PC-3 (cell line): Measurements from ENCODE around the gene KRR1. TPM values are rescaled to one million over a fixed set of nuclear protein-coding genes. Genes with fewer than 3 reads are reported as not detected.

Experiments
- ATAC-seq: fragments of 200-7000 bp; cut with Tn5 transposase; 2 replicates; pipeline ENCODE4 v1.9.1; 2020; ENCODE audit warnings: mild to moderate bottlenecking, moderate library complexity
- BruUV-seq: library from RNA; stranded (reverse); fragments of 400-500 nt; replicated peaks from 2 replicates; lab custom pipeline; 2021; lab: Mats Ljungman, UMichigan
- CTCF ChIA-PET: fragments of 300-600 bp; sonication (Branson Sonifier 250); formaldehyde crosslinking; loops from one replicate; lab custom pipeline; 2022; ENCODE audit warnings: antibody characterized with exemption; lab: Charles Lee
- POLR2A ChIA-PET: fragments of 300-600 bp; sonication (Branson Sonifier 250); formaldehyde crosslinking; loops from one replicate; lab custom pipeline; 2022; ENCODE audit warnings: antibody characterized with exemption; ENCODE audit not compliant: unreplicated experiment; lab: Charles Lee
- DNase-seq: peaks from one replicate; pipeline ENCODE4 v3.0.0-alpha.2; 2015
- H2AFZ ChIP-seq: fragments of 300-600 bp; sonication (generic); 2 replicates; pipeline ENCODE4 v1.6.0; 2016; ENCODE audit warnings: antibody characterized with exemption, low read length
- H3F3A ChIP-seq: fragments of 300-600 bp; sonication (generic); one replicate; pipeline ENCODE4 v1.6.0; 2017; ENCODE audit warnings: antibody characterized with exemption, low read length, control low read depth, mild to moderate bottlenecking; ENCODE audit not compliant: unreplicated experiment
- H3K27ac ChIP-seq: fragments of 300-600 bp; sonication (generic); 2 replicates; pipeline ENCODE4 v1.5.1; 2016; ENCODE audit warnings: mild to moderate bottlenecking, low read length
- H3K27me3 ChIP-seq: fragments of 300-600 bp; sonication (generic); 2 replicates; pipeline ENCODE4 v1.6.1; 2016; ENCODE audit warnings: low read length, mixed read lengths
- H3K36me3 ChIP-seq: fragments of 300-600 bp; sonication (generic); 2 replicates; pipeline ENCODE4 v1.6.1; 2016; ENCODE audit warnings: low read depth, mixed run types, low read length, mixed read lengths
- H3K4me1 ChIP-seq: fragments of 300-600 bp; sonication (generic); 2 replicates; pipeline ENCODE4 v1.5.1; 2016; ENCODE audit warnings: low read length; ENCODE audit not compliant: insufficient read depth
- H3K4me2 ChIP-seq: fragments of 300-600 bp; sonication (generic); 2 replicates; pipeline ENCODE4 v1.6.0; 2016; ENCODE audit warnings: low read length
- H3K4me3 ChIP-seq: fragments of 300-600 bp; sonication (generic); 2 replicates; pipeline ENCODE4 v1.5.1; 2016; ENCODE audit warnings: mild to moderate bottlenecking, low read length, mixed read lengths
- H3K79me2 ChIP-seq: fragments of 300-600 bp; sonication (generic); 2 replicates; pipeline ENCODE4 v1.6.1; 2017; ENCODE audit warnings: low read length, mixed read lengths
- H3K9ac ChIP-seq: fragments of 300-600 bp; sonication (generic); 2 replicates; pipeline ENCODE4 v1.6.0; 2016; ENCODE audit warnings: mild to moderate bottlenecking, low read length
- H3K9me2 ChIP-seq: fragments of 300-600 bp; sonication (generic); replicated peaks from 2 replicates; pipeline ENCODE4 v1.6.1; 2016; ENCODE audit warnings: mixed run types, low read length, mixed read lengths
- H3K9me3 ChIP-seq: fragments of 300-600 bp; sonication (generic); 2 replicates; pipeline ENCODE4 v1.6.1; 2016; ENCODE audit warnings: low read length, mixed read lengths
- H4K20me1 ChIP-seq: fragments of 300-600 bp; sonication (generic); 2 replicates; pipeline ENCODE4 v1.6.1; 2016; ENCODE audit warnings: low read length, mixed read lengths
- EZH2 ChIP-seq: fragments of 300-600 bp; sonication (generic); IDR thresholded peaks from one replicate; pipeline ENCODE4 v1.6.1; 2017; ENCODE audit warnings: antibody characterized with exemption, mild to moderate bottlenecking, low read length; ENCODE audit not compliant: unreplicated experiment
- EZH2phosphoT487 ChIP-seq: fragments of 300-600 bp; sonication (generic); IDR thresholded peaks from 2 replicates; pipeline ENCODE4 v1.6.1; 2018; ENCODE audit warnings: mild to moderate bottlenecking, antibody characterized with exemption, low read length, borderline replicate concordance
- intact Hi-C: fragments of 100-400 bp; cut with micrococcal nuclease; formaldehyde crosslinking; loops from 2 replicates; pipeline ENCODE4 v1.9.0; 2023
- total RNA-seq: library from RNA; depleted of rRNA; stranded (reverse); fragments of >200 nt; gene quantifications from 2 replicates; pipeline ENCODE4 v1.2.3, GENCODE V29; 2014
- TF ChIP-seq, protein P1 (sequence below): fragments of 300-600 bp; sonication (generic); conservative IDR thresholded peaks from 2 replicates; pipeline ENCODE4 v1.5.1; 2017; ENCODE audit warnings: antibody characterized with exemption, low read depth, mild to moderate bottlenecking, low read length

Gene KRR1
- total RNA-seq, 1 experiment from 2014 or later = 68.4 TPM

DNA sequence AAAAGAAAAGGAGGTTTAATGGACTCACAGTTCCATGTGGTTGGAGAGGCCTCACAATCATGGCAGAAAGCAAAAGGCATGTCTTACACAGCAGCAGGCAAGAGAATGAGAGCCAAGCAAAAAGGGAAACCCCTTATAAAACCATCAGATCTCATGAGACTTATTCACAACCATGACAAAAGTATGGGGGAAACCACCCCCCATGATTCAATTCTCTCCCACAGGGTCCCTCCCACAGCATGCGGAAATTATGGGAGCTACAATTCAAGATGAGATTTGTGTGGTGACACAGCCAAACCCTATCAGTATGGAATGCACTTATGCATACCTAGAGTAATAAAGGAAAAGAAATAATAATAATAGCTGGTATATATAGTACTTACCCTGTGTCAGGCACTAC is 35.3 kb downstream of the KRR1 start:
- H3K27me3 ChIP-seq = no peaks in the 10 kb centered on the region
- DNase-seq (no peak), ATAC-seq (no peak)
- no peak overlapping the region for H3K27ac ChIP-seq
- no peak overlapping the region for H2AFZ ChIP-seq
- H4K20me1 ChIP-seq = no peaks in the 10 kb centered on the region
- TF ChIP-seq, protein P1, sequence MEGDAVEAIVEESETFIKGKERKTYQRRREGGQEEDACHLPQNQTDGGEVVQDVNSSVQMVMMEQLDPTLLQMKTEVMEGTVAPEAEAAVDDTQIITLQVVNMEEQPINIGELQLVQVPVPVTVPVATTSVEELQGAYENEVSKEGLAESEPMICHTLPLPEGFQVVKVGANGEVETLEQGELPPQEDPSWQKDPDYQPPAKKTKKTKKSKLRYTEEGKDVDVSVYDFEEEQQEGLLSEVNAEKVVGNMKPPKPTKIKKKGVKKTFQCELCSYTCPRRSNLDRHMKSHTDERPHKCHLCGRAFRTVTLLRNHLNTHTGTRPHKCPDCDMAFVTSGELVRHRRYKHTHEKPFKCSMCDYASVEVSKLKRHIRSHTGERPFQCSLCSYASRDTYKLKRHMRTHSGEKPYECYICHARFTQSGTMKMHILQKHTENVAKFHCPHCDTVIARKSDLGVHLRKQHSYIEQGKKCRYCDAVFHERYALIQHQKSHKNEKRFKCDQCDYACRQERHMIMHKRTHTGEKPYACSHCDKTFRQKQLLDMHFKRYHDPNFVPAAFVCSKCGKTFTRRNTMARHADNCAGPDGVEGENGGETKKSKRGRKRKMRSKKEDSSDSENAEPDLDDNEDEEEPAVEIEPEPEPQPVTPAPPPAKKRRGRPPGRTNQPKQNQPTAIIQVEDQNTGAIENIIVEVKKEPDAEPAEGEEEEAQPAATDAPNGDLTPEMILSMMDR = no peak
- TF ChIP-seq EZH2 (no peak), EZH2phosphoT487 (no peak)
- intact Hi-C loops = no loop called here
- ChIA-PET CTCF (no interaction called here), POLR2A (no interaction called here)
- H3K4me2 ChIP-seq = no peak overlapping the region
- no peaks in the 10 kb centered on the region for H3K9me3 ChIP-seq
- peaks cover 14% of the 10 kb centered on the region for H3K4me1 ChIP-seq
- BruUV-seq = no TSS peak
- no peaks in the 10 kb centered on the region; the same call in 1 of the 2 replicates for H3K79me2 ChIP-seq
- H3K9ac ChIP-seq = no peak overlapping the region
- H3K36me3 ChIP-seq = no peaks in the 10 kb centered on the region
- no peaks in the 10 kb centered on the region for H3K9me2 ChIP-seq
- no peaks in the 10 kb centered on the region for H3F3A ChIP-seq
- H3K4me3 ChIP-seq = no peak overlapping the region

DNA sequence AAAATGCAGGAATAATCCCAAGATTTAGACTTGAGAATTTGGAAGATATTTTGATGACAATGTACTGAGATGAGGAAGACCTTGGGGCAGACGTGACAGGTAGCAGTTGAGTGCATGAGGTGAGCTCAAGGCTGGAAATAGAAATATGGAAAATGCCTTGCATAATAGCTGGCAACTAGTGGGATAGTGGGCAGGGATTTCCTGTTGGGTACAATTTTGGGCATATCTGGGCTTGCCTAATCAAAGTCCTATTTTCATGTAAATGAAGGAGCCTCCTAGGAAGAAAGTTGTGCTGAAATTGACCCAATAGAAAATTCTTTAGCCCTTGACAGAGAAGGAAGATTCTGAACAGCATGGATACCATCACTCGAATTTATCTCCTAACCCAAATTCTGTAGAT is 37.3 kb downstream of the KRR1 start:
- Histone ChIP-seq H3K9me2 (no peaks in the 10 kb centered on the region), H3F3A (no peaks in the 10 kb centered on the region), H3K4me3 (no peak overlapping the region), H3K9me3 (no peaks in the 10 kb centered on the region), H3K27ac (no peak overlapping the region), H3K4me2 (no peak overlapping the region), H4K20me1 (no peaks in the 10 kb centered on the region), H3K9ac (no peak overlapping the region), H2AFZ (no peak overlapping the region), H3K4me1 (no peaks in the 10 kb centered on the region), H3K79me2 (no peaks in the 10 kb centered on the region), H3K27me3 (no peaks in the 10 kb centered on the region), H3K36me3 (no peaks in the 10 kb centered on the region)
- DNase-seq (no peak), ATAC-seq (no peak)
- no TSS peak for BruUV-seq
- TF ChIP-seq EZH2phosphoT487 (no peak), EZH2 (no peak)
- TF ChIP-seq, protein P1 = no peak
- intact Hi-C loops = no loop called here
- ChIA-PET CTCF (no interaction called here), POLR2A (no interaction called here)

DNA sequence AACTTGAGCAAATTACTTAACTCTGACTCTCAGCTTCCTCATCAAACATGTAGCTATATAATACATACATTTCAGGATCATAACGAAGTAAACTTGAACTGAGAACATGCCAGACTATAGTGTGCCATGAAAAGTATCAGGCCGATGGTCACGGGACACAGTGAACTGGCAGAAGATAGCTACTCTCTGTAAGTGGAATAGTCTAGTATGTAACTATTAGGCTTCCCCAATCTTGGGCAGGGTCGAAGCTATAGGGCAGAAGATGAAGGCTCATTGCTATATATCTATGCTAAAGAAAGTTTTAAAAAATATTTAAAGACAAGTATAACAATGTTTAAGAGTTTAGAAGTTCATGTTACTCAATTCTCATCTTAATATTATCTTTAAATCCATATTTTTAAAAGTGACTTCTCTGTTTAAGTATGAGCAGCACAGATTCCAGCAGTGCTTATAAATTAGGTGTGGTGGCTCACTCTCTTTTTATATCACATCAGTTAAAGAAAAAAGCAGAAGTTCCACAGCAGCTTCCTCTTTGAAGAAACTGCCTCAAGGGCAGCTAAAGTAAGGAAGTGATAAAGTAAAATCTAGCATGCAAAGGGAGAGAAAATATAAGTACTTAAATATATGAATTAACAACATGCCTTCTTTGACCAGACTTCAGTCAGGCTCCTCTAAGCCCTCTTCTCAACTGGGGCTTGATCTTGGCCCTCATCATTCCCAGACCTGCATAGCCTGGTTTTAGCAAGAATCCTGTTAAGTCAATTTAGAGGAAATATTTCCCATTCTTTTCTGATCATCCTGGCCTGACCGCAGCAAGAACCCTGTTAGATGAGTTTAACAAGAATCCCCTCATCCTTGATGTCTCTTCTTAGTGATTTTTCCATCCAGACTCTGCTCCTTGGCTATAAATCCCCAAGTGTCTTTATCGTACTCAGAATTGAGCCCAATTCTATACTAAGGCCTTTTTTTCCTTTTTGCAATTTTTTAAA is 39.2 kb downstream of the KRR1 start:
- H3K27ac ChIP-seq = no peak overlapping the region

More for the DNA sequence above, 39.2 kb downstream of the KRR1 start:
- no peaks in the 10 kb centered on the region for H3F3A ChIP-seq
- ATAC-seq = no peak
- no peaks in the 10 kb centered on the region for H4K20me1 ChIP-seq
- no peak overlapping the region for H3K4me3 ChIP-seq
- H3K27me3 ChIP-seq = no peaks in the 10 kb centered on the region
- no peak overlapping the region for H3K9ac ChIP-seq
- no peaks in the 10 kb centered on the region for H3K9me3 ChIP-seq
- no peak overlapping the region for H3K4me2 ChIP-seq
- no TSS peak for BruUV-seq
- intact Hi-C loops = no loop called here
- H3K9me2 ChIP-seq = no peaks in the 10 kb centered on the region
- no peak for DNase-seq
- no peaks in the 10 kb centered on the region for H3K4me1 ChIP-seq
- H3K36me3 ChIP-seq = no peaks in the 10 kb centered on the region
- POLR2A ChIA-PET = no interaction called here
- no peaks in the 10 kb centered on the region for H3K79me2 ChIP-seq
- CTCF ChIA-PET = no interaction called here
- TF ChIP-seq EZH2phosphoT487 (no peak), EZH2 (no peak)
- TF ChIP-seq, protein P1 = no peak
- H2AFZ ChIP-seq = no peak overlapping the region
